GM23338 (cell line): Measurements from ENCODE around the gene DCP1B. TPM values are rescaled to one million over a fixed set of nuclear protein-coding genes. Genes with fewer than 3 reads are reported as not detected.

Experiments used
- ATAC-seq: fragments of 200-7000 bp; cut with Tn5 transposase; 3 replicates; pipeline ENCODE4 v1.9.1; 2020
- DNase-seq: peaks from one replicate; pipeline ENCODE4 v3.0.0-alpha.2; 2015; ENCODE audit warnings: low spot score
- H2AFZ ChIP-seq: fragments of 200-600 bp; sonication (generic); 2 replicates; pipeline ENCODE4 v1.8.0; 2016; ENCODE audit warnings: antibody characterized with exemption, mild to moderate bottlenecking, moderate library complexity
- H3F3A ChIP-seq: fragments of 200-600 bp; sonication (generic); replicated peaks from 2 replicates; pipeline ENCODE4 v1.8.0; 2017; ENCODE audit warnings: antibody characterized with exemption, mixed run types, low read depth
- H3K27ac ChIP-seq: fragments of 200-600 bp; sonication (generic); 2 replicates; pipeline ENCODE4 v1.6.1; 2016; ENCODE audit warnings: low read depth
- H3K27me3 ChIP-seq: fragments of 200-600 bp; sonication (generic); 2 replicates; pipeline ENCODE4 v1.8.0; 2016; ENCODE audit warnings: mild to moderate bottlenecking, mixed run types, moderate library complexity; ENCODE audit not compliant: insufficient read depth
- H3K36me3 ChIP-seq: fragments of 200-600 bp; sonication (generic); 2 replicates; pipeline ENCODE4 v1.8.0; 2016; ENCODE audit warnings: mild to moderate bottlenecking; ENCODE audit not compliant: insufficient read depth
- H3K4me1 ChIP-seq: fragments of 200-600 bp; sonication (generic); 2 replicates; pipeline ENCODE4 v1.8.0; 2016; ENCODE audit warnings: mild to moderate bottlenecking, moderate library complexity; ENCODE audit not compliant: insufficient read depth
- H3K4me2 ChIP-seq: fragments of 200-600 bp; sonication (generic); 2 replicates; pipeline ENCODE4 v1.7.1; 2017; ENCODE audit warnings: mixed run types
- H3K4me3 ChIP-seq: fragments of 200-600 bp; sonication (generic); 2 replicates; pipeline ENCODE4 v1.6.1; 2016; ENCODE audit warnings: mixed run types
- H3K79me2 ChIP-seq: fragments of 200-600 bp; sonication (generic); replicated peaks from 2 replicates; pipeline ENCODE4 v1.8.0; 2017; ENCODE audit warnings: mild to moderate bottlenecking; ENCODE audit not compliant: insufficient read depth
- H3K9me2 ChIP-seq: fragments of 200-600 bp; sonication (generic); 2 replicates; pipeline ENCODE4 v1.8.0; 2017; ENCODE audit not compliant: insufficient read depth
- H4K20me1 ChIP-seq: fragments of 200-600 bp; sonication (generic); replicated peaks from 2 replicates; pipeline ENCODE4 v1.8.0; 2017; ENCODE audit warnings: mild to moderate bottlenecking; ENCODE audit not compliant: insufficient read depth
- H3K27ac Mint-ChIP-seq: 2 replicates; pipeline ENCODE4 v1.8.0; 2020; ENCODE audit warnings: inconsistent platforms, mild to moderate bottlenecking, moderate library complexity, mixed read lengths
- H3K27me3 Mint-ChIP-seq: 3 replicates; pipeline ENCODE4 v1.8.0; 2022; ENCODE audit warnings: low read depth, mild to moderate bottlenecking, moderate library complexity, mixed read lengths, inconsistent platforms; ENCODE audit not compliant: insufficient read depth, poor library complexity
- H3K36me3 Mint-ChIP-seq: 3 replicates; pipeline ENCODE4 v1.8.0; 2021; ENCODE audit warnings: low read depth, mild to moderate bottlenecking, inconsistent platforms, moderate library complexity, mixed read lengths
- H3K4me1 Mint-ChIP-seq: 3 replicates; pipeline ENCODE4 v1.8.0; 2020; ENCODE audit warnings: mild to moderate bottlenecking, inconsistent platforms, mixed read lengths
- H3K4me3 Mint-ChIP-seq: 3 replicates; pipeline ENCODE4 v1.8.0; 2021; ENCODE audit warnings: moderate library complexity, mild to moderate bottlenecking, inconsistent platforms, mixed read lengths
- H3K9me3 Mint-ChIP-seq: 3 replicates; pipeline ENCODE4 v1.8.0; 2020; ENCODE audit warnings: moderate library complexity, mild to moderate bottlenecking, inconsistent platforms, mixed read lengths
- CREB1 ChIP-seq: fragments of 250-450 bp; sonication (Bioruptor Pico); IDR thresholded peaks from 2 replicates; pipeline ENCODE4 v1.5.0; 2020; ENCODE audit warnings: low read depth, mild to moderate bottlenecking, moderate library complexity
- EZH2 ChIP-seq: fragments of 200-600 bp; sonication (generic); IDR thresholded peaks from one replicate; pipeline ENCODE4 v1.8.0; 2017; ENCODE audit warnings: antibody characterized with exemption, mild to moderate bottlenecking, low read depth; ENCODE audit not compliant: unreplicated experiment
- EZH2phosphoT487 ChIP-seq: fragments of 200-600 bp; sonication (generic); IDR thresholded peaks from one replicate; pipeline ENCODE4 v1.8.1; 2018; ENCODE audit warnings: antibody characterized with exemption; ENCODE audit not compliant: unreplicated experiment
- JUNB ChIP-seq: IDR thresholded peaks from one replicate; pipeline ENCODE4 v1.6.1; 2016; ENCODE audit warnings: antibody characterized with exemption; ENCODE audit not compliant: unreplicated experiment
- NANOG ChIP-seq: IDR thresholded peaks from 2 replicates; pipeline ENCODE4 v1.6.1; 2016; ENCODE audit warnings: antibody characterized with exemption, borderline replicate concordance
- POLR2AphosphoS5 ChIP-seq: IDR thresholded peaks from 2 replicates; pipeline ENCODE4 v1.6.1; 2016; ENCODE audit warnings: antibody characterized with exemption, low read depth
- STAT1 ChIP-seq: IDR thresholded peaks from one replicate; pipeline ENCODE4 v1.6.1; 2016; ENCODE audit warnings: antibody characterized with exemption; ENCODE audit not compliant: unreplicated experiment
- ZNF114 ChIP-seq: fragments of 250-450 bp; sonication (Bioruptor Pico); IDR thresholded peaks from 2 replicates; pipeline ENCODE4 v1.5.0; 2020; ENCODE audit warnings: mild to moderate bottlenecking, moderate library complexity
- ZNF331 ChIP-seq: fragments of 250-450 bp; sonication (Bioruptor Pico); IDR thresholded peaks from 2 replicates; pipeline ENCODE4 v1.5.0; 2020; ENCODE audit warnings: low read depth, mild to moderate bottlenecking, moderate library complexity
- polyA plus RNA-seq: library from polyadenylated mRNA; unstranded; fragments of >200 nt; fragmentation: Nextera tagmentation; extraction: Ambion mirVana; gene quantifications from 2 replicates; pipeline ENCODE4 v1.2.1, GENCODE V29; 2016
- total RNA-seq: library from RNA; depleted of rRNA; stranded (reverse); fragments of >200 nt; shearing (Covaris generic); gene quantifications from 2 replicates; pipeline ENCODE4 v1.2.3, GENCODE V29; 2014
- TF ChIP-seq, protein P1 (sequence below): IDR thresholded peaks from 2 replicates; pipeline ENCODE4 v1.6.1; 2016; ENCODE audit warnings: antibody characterized with exemption
- TF ChIP-seq, protein P2 (sequence below): IDR thresholded peaks from one replicate; pipeline ENCODE4 v1.6.1; 2018; ENCODE audit warnings: antibody characterized with exemption; ENCODE audit not compliant: unreplicated experiment
- TF ChIP-seq, protein P3 (sequence below), 2 experiments: fragments of 200-600 bp in 1 of 2; sonication (generic) in 1 of 2; conservative IDR thresholded peaks; 2 replicates each; pipeline versions ENCODE4 v1.5.1 to v1.6.1; 2016 to 2017; ENCODE audit warnings: antibody characterized with exemption in 2 of 2, low read depth in 2 of 2, mild to moderate bottlenecking in 2 of 2, moderate library complexity in 1 of 2
- TF ChIP-seq, protein P4 (sequence below): fragments of 250-450 bp; sonication (Bioruptor Pico); IDR thresholded peaks from 2 replicates; pipeline ENCODE4 v1.5.0; 2020; ENCODE audit warnings: mild to moderate bottlenecking, moderate library complexity

Gene DCP1B
- total and polyA plus RNA-seq, 2 experiments from 2014 or later: 24.4 to 29.8 TPM

DNA sequence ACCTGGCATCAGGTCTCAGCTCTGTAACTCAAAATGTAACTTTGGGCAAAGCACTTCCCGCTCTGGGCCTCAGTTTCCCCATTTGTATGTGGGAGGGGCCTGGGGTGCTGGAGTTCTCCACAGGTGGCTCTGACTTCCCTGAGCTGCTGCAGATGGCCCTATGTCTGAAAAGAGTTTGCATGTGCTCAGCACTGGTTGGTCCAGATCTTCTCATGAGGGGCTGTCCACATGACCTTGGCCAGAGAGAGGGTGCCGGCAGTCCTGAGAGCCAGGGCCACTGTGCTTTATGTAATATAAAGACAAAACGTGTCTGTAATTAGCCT is 78.6 kb downstream of the DCP1B start:
- no peak overlapping the region for H3K4me3 Mint-ChIP-seq
- no peaks in the 10 kb centered on the region; the same call in 2 of the 3 replicates for H3K4me1 Mint-ChIP-seq
- Histone ChIP-seq H3K79me2 (no peaks in the 10 kb centered on the region), H4K20me1 (no peaks in the 10 kb centered on the region), H2AFZ (no peak overlapping the region), H3K4me2 (no peak overlapping the region), H3K9me2 (no peaks in the 10 kb centered on the region), H3K4me1 (no peaks in the 10 kb centered on the region), H3K4me3 (no peak overlapping the region), H3K27ac (no peak overlapping the region), H3K36me3 (no peaks in the 10 kb centered on the region), H3K27me3 (no peaks in the 10 kb centered on the region), H3F3A (no peaks in the 10 kb centered on the region)
- no peaks in the 10 kb centered on the region for H3K9me3 Mint-ChIP-seq
- H3K27ac Mint-ChIP-seq: no peak overlapping the region
- H3K27me3 Mint-ChIP-seq: peaks cover 7% of the 10 kb centered on the region
- DNase-seq (no peak), ATAC-seq (no peak)
- H3K36me3 Mint-ChIP-seq: no peaks in the 10 kb centered on the region
- TF ChIP-seq CREB1 (CRISPR knock-in tag): no peak
- TF ChIP-seq, protein P1, sequence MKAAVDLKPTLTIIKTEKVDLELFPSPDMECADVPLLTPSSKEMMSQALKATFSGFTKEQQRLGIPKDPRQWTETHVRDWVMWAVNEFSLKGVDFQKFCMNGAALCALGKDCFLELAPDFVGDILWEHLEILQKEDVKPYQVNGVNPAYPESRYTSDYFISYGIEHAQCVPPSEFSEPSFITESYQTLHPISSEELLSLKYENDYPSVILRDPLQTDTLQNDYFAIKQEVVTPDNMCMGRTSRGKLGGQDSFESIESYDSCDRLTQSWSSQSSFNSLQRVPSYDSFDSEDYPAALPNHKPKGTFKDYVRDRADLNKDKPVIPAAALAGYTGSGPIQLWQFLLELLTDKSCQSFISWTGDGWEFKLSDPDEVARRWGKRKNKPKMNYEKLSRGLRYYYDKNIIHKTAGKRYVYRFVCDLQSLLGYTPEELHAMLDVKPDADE: no peak
- TF ChIP-seq, protein P2, sequence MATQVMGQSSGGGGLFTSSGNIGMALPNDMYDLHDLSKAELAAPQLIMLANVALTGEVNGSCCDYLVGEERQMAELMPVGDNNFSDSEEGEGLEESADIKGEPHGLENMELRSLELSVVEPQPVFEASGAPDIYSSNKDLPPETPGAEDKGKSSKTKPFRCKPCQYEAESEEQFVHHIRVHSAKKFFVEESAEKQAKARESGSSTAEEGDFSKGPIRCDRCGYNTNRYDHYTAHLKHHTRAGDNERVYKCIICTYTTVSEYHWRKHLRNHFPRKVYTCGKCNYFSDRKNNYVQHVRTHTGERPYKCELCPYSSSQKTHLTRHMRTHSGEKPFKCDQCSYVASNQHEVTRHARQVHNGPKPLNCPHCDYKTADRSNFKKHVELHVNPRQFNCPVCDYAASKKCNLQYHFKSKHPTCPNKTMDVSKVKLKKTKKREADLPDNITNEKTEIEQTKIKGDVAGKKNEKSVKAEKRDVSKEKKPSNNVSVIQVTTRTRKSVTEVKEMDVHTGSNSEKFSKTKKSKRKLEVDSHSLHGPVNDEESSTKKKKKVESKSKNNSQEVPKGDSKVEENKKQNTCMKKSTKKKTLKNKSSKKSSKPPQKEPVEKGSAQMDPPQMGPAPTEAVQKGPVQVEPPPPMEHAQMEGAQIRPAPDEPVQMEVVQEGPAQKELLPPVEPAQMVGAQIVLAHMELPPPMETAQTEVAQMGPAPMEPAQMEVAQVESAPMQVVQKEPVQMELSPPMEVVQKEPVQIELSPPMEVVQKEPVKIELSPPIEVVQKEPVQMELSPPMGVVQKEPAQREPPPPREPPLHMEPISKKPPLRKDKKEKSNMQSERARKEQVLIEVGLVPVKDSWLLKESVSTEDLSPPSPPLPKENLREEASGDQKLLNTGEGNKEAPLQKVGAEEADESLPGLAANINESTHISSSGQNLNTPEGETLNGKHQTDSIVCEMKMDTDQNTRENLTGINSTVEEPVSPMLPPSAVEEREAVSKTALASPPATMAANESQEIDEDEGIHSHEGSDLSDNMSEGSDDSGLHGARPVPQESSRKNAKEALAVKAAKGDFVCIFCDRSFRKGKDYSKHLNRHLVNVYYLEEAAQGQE: no peak
- no peak for TF ChIP-seq ZNF331 (CRISPR knock-in tag)
- no peak for TF ChIP-seq EZH2
- no peak for TF ChIP-seq JUNB
- TF ChIP-seq, protein P3, sequence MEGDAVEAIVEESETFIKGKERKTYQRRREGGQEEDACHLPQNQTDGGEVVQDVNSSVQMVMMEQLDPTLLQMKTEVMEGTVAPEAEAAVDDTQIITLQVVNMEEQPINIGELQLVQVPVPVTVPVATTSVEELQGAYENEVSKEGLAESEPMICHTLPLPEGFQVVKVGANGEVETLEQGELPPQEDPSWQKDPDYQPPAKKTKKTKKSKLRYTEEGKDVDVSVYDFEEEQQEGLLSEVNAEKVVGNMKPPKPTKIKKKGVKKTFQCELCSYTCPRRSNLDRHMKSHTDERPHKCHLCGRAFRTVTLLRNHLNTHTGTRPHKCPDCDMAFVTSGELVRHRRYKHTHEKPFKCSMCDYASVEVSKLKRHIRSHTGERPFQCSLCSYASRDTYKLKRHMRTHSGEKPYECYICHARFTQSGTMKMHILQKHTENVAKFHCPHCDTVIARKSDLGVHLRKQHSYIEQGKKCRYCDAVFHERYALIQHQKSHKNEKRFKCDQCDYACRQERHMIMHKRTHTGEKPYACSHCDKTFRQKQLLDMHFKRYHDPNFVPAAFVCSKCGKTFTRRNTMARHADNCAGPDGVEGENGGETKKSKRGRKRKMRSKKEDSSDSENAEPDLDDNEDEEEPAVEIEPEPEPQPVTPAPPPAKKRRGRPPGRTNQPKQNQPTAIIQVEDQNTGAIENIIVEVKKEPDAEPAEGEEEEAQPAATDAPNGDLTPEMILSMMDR (conservative IDR thresholded peaks at IDR 0.05; ENCODE audit: low read depth in 2 of 2): no peak
- TF ChIP-seq, protein P4, sequence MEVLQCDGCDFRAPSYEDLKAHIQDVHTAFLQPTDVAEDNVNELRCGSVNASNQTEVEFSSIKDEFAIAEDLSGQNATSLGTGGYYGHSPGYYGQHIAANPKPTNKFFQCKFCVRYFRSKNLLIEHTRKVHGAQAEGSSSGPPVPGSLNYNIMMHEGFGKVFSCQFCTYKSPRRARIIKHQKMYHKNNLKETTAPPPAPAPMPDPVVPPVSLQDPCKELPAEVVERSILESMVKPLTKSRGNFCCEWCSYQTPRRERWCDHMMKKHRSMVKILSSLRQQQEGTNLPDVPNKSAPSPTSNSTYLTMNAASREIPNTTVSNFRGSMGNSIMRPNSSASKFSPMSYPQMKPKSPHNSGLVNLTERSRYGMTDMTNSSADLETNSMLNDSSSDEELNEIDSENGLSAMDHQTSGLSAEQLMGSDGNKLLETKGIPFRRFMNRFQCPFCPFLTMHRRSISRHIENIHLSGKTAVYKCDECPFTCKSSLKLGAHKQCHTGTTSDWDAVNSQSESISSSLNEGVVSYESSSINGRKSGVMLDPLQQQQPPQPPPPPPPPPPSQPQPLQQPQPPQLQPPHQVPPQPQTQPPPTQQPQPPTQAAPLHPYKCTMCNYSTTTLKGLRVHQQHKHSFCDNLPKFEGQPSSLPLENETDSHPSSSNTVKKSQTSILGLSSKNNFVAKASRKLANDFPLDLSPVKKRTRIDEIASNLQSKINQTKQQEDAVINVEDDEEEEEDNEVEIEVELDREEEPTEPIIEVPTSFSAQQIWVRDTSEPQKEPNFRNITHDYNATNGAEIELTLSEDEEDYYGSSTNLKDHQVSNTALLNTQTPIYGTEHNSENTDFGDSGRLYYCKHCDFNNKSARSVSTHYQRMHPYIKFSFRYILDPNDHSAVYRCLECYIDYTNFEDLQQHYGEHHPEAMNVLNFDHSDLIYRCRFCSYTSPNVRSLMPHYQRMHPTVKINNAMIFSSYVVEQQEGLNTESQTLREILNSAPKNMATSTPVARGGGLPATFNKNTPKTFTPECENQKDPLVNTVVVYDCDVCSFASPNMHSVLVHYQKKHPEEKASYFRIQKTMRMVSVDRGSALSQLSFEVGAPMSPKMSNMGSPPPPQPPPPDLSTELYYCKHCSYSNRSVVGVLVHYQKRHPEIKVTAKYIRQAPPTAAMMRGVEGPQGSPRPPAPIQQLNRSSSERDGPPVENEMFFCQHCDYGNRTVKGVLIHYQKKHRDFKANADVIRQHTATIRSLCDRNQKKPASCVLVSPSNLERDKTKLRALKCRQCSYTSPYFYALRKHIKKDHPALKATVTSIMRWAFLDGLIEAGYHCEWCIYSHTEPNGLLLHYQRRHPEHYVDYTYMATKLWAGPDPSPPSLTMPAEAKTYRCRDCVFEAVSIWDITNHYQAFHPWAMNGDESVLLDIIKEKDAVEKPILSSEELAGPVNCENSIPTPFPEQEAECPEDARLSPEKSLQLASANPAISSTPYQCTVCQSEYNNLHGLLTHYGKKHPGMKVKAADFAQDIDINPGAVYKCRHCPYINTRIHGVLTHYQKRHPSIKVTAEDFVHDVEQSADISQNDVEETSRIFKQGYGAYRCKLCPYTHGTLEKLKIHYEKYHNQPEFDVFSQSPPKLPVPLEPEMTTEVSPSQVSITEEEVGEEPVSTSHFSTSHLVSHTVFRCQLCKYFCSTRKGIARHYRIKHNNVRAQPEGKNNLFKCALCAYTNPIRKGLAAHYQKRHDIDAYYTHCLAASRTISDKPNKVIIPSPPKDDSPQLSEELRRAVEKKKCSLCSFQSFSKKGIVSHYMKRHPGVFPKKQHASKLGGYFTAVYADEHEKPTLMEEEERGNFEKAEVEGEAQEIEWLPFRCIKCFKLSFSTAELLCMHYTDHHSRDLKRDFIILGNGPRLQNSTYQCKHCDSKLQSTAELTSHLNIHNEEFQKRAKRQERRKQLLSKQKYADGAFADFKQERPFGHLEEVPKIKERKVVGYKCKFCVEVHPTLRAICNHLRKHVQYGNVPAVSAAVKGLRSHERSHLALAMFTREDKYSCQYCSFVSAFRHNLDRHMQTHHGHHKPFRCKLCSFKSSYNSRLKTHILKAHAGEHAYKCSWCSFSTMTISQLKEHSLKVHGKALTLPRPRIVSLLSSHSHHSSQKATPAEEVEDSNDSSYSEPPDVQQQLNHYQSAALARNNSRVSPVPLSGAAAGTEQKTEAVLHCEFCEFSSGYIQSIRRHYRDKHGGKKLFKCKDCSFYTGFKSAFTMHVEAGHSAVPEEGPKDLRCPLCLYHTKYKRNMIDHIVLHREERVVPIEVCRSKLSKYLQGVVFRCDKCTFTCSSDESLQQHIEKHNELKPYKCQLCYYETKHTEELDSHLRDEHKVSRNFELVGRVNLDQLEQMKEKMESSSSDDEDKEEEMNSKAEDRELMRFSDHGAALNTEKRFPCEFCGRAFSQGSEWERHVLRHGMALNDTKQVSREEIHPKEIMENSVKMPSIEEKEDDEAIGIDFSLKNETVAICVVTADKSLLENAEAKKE (CRISPR knock-in tag): no peak
- TF ChIP-seq POLR2AphosphoS5: no peak
- no peak for TF ChIP-seq STAT1
- no peak for TF ChIP-seq NANOG
- no peak for TF ChIP-seq EZH2phosphoT487
- no peak for TF ChIP-seq ZNF114
